Stimulated activated CD4-positive, alpha-beta T cell treated with anti-CD3 and anti-CD28 coated beads, Interleukin-2, amount 100 ng/mL, for 48 hours (primary cell): ENCODE measurements around the gene MVD.
"Not testable (repeated sequence)": the region's sequence is repeated elsewhere in the genome, so short reads cannot be mapped to it uniquely, and the experiment has no call there.

Source experiments
- DNase-seq, 2 donors: peaks; one replicate each; pipeline ENCODE4 v3.0.0-alpha.2; 2020

The MVD gene

GRCh38 chr16:88680554-88681083 is 17.7 kb upstream of the MVD start:
- DNase-seq: no peak

GRCh38 chr16:88678224-88678979 is 15.5 kb upstream of the MVD start:
- no peak for DNase-seq

- DNase-seq: no peak
Observed at GRCh38 chr16:88677721-88678120, 14.8 kb upstream of the MVD start.

DNA sequence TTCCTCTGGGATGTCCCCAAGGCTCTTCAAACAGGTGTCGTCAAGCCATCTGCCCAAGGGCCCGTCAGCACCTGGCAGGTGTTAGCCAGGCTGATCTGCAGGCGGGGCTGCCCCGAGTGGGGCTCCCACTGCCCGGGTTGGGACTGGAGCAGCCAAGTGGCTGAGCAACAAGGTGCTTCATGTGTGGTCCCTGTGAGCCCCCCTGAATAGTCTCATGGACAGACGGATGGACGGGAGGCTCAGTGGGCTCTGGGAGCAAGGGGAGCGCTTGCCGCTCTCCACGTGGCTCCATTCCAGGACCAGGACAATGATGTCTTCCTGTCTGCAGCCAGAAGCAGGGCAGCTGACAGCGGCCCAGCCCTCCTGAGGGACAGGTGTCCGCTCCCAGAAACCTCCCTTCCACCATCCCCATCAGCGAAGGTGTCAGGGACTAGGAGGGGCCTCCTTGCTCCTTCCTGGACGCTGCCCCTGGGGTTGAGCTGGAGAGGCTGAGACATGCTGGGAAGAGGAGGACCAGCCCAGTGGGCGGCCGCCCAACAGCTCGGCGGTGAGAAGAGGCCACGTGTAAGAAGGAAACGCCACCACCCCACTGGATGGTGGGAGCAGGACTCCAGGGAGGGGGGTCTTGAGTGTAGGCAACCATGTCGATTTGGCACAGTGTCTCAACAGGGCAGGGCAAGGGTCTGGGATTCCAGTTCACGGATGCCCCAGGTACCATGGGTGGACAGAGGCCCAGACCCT is 13.8 kb upstream of the MVD start:
- no peak for DNase-seq

GRCh38 chr16:88673716-88674379 is 11.0 kb upstream of the MVD start:
- no peak for DNase-seq

- no peak for DNase-seq
Observed at GRCh38 chr16:88672776-88673175, 9.9 kb upstream of the MVD start.

- DNase-seq: no peak
Observed at GRCh38 chr16:88671806-88672205, 8.9 kb upstream of the MVD start.

DNA sequence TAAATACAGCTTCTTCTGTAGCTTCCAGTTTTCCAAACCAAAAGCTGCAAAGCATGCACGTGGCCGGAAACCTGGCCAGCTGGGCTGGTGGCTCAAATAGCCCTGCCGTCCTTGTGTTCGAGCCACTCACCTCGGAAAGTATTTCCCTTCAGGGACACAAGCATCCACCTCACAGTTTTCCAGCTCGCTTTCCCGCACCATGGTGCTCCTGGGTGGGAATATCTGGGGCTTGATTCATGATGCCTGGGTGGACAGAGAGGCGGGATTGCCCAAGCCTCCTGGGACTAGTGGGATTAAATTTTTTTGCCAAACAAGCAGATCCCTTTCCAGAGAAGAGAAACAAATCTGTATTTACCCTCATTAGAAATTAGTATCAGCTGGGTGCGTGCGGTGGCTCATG is 7.1 kb upstream of the MVD start:
- no peak for DNase-seq

DNA sequence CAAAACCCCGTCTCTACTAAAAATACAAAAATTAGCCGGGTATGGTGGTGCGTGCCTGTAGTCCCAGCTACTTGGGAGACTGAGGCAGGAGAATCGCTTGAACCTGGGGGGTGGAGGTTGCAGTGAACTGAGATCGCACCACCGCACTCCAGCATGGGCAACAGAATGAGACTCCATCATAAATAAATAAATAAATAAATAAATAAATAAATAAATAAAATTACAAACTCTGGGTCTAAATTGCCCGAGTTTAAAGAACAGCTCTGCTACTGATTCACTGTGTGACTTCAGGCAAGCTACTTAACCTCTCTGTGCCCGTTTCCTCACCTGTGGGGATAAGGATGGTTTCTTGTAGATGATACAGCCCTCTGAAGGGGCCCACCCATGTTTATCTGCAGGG is 6.6 kb upstream of the MVD start:
- not testable (repeated sequence) for DNase-seq

GRCh38 chr16:88667461-88667860 is 4.6 kb upstream of the MVD start:
- DNase-seq: no peak

- DNase-seq: no peak
Observed at GRCh38 chr16:88665570-88665969, 2.7 kb upstream of the MVD start.

- no peak for DNase-seq
Observed at GRCh38 chr16:88665148-88665547, 2.3 kb upstream of the MVD start.

GRCh38 chr16:88662222-88662842 is 559 bp downstream of the MVD start:
- DNase-seq: no peak

- no peak for DNase-seq
Observed at GRCh38 chr16:88661468-88661867, 1.4 kb downstream of the MVD start.

DNA sequence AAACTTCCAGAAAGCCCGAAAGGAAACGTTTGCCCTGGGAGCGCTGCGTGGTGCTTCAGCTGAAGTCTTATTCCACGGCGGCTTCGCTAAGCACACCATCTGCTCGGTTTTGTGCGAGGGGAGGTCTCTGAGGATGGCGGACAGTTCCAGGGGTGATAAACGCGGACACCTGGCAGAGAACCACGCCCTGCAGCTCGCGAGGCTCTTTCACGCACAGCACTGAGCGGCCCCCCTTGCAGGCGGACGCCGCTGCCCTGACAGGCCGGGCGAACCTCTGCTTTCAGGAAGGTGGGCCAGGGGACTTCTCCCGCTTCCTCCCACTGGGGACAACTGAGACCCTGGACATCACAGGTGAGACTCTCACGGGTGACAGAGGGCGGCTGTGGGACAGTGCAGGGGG is 3.7 kb downstream of the MVD start:
- DNase-seq: no peak

GRCh38 chr16:88658714-88659113 is 4.2 kb downstream of the MVD start:
- no peak for DNase-seq

GRCh38 chr16:88657371-88657770 is 5.5 kb downstream of the MVD start:
- DNase-seq: no peak

- no peak for DNase-seq
Observed at GRCh38 chr16:88656291-88656980, 6.5 kb downstream of the MVD start.

- no peak for DNase-seq
Observed at GRCh38 chr16:88655733-88656281, 7.1 kb downstream of the MVD start.

GRCh38 chr16:88655053-88655732 is 7.7 kb downstream of the MVD start:
- DNase-seq: no peak

DNA sequence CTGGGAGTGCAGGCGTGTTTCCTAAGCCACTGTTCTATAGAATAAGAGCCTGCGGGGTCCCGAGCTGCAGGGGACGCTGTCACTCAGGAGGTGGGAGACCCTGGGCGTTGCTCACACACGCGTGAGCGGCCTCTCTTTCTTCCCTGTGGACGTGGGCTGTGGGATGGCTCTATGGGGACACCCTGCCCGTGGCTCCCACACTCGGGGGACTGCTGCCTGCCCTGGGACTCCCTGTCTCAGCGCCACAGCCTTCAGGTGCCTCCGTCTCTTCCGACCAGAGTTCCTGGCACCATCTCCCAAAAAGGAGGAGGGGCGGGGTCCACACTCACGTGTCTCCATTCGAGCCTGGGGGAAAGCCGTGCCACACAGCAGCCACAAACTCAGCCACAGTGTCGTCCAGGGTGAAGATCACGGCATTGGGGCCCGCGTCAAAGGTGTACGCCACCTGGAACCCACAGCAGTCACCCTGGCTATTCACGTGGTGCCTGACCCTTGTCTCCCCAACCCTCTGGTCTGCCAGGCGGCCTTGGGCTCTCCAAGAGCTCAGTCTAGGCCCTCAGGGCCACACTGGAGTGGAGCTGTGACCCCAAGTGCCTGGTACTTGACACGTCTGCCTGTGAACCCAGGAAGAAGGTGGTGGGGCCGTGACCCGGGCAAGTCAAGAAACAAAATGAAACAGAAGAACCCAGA is 8.4 kb downstream of the MVD start:
- DNase-seq: no peak
